ENCODE results near the gene WDR27.
"Not testable (repeated sequence)": the region's sequence is repeated elsewhere in the genome, so short reads cannot be mapped to it uniquely, and the experiment has no call there.

Gene WDR27

DNA sequence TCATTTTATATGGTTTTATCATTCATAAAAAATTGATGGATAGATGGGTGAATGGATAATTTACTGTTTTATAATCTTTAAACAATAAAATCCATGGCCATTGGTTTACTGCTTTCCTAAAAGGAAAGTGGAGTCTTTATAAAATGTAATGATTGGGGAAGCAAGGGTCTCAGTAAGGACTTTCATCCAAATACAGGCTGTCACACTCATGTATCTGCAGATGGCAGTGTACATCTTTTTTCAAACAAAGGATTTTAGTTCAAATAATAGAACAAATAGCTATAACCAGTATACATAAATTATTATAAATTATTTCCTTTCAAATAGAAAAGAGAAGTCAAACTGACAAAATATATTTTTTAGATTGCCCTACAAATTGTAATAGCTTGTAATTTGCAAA is 190.0 kb downstream of the WDR27 start:
- DNase-seq: not testable (repeated sequence)

DNA sequence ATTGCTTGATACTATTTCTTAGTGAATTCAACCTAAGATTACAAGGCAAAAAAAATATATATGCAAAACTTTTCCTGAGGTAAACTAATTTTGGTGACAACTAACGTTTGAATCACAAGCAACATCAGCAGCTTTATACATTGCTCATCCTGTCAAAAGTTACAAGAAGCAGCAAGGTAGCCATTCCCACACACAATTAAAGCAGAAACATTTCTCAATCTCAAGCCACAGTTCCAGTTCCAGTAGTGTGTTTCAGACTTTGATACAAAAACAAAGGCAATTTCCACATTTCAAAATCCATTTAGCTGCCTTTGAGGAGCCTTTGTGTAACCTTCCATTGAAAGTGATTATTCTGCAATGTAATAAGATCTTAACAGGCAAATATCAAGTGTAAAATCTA is 191.0 kb downstream of the WDR27 start:
- no peak for DNase-seq

- no peak for DNase-seq
Observed at GRCh38 chr6:169508452-169508851, 193.4 kb downstream of the WDR27 start.

GRCh38 chr6:169503422-169504152 is 198.2 kb downstream of the WDR27 start:
- no peak for DNase-seq

DNA sequence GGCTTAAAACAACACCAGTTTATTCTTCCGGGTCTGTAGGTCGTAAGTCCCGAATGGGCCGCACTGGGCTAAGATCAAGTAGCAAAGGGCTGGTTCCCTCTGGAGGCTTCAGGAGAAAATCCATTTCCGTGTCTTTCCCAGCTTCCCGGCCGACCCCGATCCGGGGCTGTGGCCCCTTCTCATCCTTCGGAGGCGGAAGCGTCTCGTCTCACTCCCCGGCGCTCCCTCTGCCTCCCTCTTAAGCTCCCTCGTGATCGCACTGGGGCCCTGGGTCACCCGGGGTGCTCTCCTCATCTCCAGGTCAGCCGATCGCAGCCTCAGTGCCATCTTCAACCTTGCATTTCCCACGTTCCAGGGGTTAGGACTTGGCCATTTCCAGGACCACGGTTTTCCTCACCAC is 199.4 kb downstream of the WDR27 start:
- DNase-seq: no peak

DNA sequence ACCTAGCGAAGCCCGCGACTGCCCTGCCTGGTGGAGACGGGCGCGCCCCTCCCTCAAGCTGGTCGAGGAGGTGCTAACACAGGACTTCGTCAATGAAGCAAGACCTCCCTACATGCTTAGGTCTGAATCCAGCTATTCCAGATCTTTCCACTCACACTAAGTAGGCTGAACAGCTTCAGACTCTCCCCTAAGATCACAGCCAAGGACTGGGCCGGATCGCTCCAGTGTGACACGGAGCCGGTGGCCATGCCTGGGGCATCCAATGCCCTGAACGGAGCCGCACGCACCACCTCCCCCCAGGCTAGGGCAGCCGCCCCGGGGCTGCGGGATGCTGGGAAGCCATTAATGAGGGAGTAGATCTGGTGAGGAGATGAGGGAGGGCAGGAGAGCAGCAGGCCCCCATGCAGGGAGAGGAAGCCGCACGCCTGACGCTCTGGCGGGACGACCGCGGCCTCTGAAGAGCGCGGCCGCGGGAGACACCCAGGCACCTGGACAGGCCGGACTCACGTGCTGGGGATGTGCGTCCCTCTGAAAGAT is 200.0 kb downstream of the WDR27 start:
- DNase-seq: no peak

DNA sequence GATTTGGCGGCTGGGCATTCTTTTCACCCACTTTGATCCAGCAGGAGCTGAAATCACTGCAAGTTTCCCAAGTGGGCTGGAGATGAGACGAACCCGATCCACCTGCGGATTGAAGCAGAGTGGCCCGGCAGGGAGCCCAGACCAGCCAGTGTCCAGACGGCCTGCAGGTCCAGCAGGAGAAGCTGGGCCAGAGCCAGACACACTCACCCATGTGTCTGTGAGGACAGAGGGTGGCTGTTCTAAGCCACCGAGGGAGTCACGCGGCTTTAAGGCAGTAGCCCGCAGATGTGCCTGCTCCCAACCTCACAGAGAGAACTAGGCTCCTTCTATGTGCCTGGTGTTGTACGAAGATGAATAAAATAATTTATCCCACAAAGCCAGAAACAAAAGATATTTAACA is 200.7 kb downstream of the WDR27 start:
- DNase-seq: no peak

- DNase-seq: no peak
Observed at GRCh38 chr6:169500688-169501087, 201.1 kb downstream of the WDR27 start.

- no peak for DNase-seq
Observed at GRCh38 chr6:169499848-169500247, 202.0 kb downstream of the WDR27 start.

DNA sequence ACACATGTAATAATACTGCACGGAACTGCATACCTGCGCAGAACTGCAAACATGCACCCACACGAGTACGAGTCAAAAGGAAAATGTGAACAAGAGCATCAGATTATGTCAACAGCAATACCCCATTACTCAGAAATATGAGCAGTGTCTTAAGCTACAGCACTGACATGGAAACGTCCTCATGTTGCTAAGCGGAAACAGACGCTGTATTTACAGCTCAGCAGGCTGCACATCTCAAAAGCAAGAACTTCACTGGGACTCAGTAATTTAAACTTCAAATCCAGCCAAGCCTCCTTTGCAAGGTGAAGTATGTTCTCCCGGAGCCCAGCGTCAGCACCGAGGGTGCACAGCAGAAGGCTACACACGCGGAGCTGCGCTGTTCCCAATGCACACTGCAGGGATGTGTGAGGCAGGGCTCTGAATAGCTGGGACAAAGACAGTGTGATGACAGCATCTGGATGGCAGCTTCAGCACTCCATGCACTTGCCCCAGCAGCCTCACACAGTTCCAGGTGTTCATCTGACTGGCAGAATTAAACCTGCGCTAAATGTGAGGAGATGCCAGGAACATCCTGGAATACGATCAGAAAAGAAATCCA is 202.8 kb downstream of the WDR27 start:
- DNase-seq: no peak

DNA sequence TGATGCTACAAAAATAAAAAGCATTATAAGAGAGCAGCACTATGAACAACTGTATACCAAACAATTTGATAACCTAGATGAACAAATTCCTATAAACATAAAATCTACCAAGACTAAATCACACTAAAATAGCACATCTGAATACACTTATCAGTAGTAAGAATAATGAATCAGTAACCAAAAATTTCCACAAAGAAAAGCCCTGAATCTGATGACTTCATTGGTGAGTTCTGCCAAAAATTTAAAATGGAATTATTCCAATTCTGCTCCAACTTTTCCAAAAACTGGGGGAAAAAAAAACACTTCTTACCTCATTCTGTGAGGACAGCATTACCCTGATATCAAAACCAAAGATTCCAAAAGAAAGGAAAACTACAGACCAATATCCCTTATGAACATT is 206.2 kb downstream of the WDR27 start:
- no peak for DNase-seq

DNA sequence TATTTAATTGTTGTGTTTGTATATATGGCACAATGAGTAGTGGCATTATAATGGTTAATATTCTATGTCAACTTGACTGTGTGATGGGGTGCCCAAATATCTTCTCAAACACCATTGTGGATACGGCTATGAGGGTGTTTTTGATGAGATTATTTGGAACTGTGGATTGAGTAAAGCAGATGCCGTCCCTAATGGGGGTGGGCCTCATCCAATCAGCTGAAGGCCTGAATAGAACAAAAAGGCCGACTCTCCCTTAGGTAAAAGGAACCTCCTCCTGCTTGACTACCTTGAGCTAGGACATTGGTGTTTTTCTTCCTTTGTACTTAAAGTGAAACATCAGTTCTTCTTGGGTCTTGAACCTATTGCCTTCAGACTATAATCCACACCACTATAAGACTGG is 207.8 kb downstream of the WDR27 start:
- no peak for DNase-seq

- DNase-seq: no peak
Observed at GRCh38 chr6:169491482-169491881, 210.3 kb downstream of the WDR27 start.

- no peak for DNase-seq
Observed at GRCh38 chr6:169490830-169491229, 211.0 kb downstream of the WDR27 start.

GRCh38 chr6:169490246-169490641 is 211.6 kb downstream of the WDR27 start:
- no peak for DNase-seq

GRCh38 chr6:169489563-169490245 is 212.1 kb downstream of the WDR27 start:
- no peak for DNase-seq

- no peak for DNase-seq
Observed at GRCh38 chr6:169487579-169488436, 214.0 kb downstream of the WDR27 start.

DNA sequence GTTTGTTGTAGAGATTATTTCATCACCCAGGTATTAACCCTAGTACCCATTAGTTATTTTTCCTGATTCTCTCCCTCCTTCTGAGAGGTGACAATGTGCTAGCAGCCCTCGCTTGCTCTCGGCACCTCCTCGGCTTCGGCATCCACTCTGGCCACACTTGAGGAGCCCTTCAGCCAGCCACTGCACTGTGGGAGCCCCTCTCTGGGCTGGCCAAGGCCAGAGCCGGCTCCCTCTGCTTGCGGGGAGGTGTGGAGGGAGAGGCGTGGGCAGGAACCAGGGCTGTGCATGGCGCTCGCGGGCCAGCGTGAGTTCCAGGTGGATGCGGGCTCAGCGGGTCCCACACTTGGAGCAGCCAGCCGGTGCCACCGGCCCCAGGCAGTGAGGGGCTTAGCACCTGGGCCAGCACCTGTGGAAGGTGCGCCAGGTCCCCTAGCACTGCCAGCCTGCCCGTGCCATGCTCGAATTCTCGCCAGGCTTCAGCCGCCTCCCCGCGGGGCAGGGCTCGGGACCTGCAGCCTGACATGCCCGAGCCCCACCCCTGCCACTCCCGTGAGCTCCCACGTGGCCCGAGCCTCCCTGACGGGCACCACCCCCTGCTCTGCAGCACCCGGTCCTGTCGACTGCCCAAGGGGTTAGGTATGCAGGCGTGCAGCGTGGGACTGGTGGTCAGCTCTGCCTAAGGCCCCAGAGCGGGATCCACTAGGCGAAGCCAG is 221.9 kb downstream of the WDR27 start:
- no peak for DNase-seq

DNA sequence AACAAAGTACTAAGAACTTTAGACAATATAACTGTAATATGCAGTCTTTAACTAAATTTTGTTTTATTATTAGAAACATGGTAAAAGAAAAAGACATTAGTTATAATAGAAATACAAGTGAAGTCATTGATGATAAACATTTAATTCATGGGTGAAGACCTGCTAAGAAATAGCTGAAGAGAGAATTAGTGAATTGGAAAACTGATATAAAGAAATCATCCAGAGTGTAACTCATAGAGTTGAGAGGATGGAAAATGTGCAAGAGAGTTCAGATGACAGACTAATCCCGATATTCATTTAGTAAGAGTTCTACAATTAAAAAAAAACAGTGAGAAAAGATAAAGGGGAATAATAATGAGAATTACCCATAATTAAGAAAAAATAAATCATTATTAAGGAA is 227.5 kb downstream of the WDR27 start:
- no peak for DNase-seq

- DNase-seq: no peak
Observed at GRCh38 chr6:169473663-169474062, 228.2 kb downstream of the WDR27 start.

GRCh38 chr6:169472786-169473416 is 228.9 kb downstream of the WDR27 start:
- no peak for DNase-seq

- DNase-seq: no peak
Observed at GRCh38 chr6:169470790-169471189, 231.0 kb downstream of the WDR27 start.
